Activated CD4-positive, alpha-beta T cell treated with anti-CD3 and anti-CD28 coated beads for 36 hours (primary cell): Measurements from ENCODE around the gene MTRF1. TPM values are rescaled to one million over a fixed set of nuclear protein-coding genes. Genes with fewer than 3 reads are reported as not detected.
A peak's percentile ranks its signal among the peaks of the same experiment; 100 is the strongest.

ENCODE experiments used
- ATAC-seq: fragments of 200-7000 bp; cut with Tn5 transposase; one replicate; pipeline ENCODE4 v1.10.0; 2021; ENCODE audit warnings: mild to moderate bottlenecking, moderate library complexity
- CTCF ChIA-PET: fragments of 350-600 bp; sonication (Branson Sonifier 250); formaldehyde crosslinking; loops from one replicate; lab custom pipeline; 2021; ENCODE audit warnings: antibody characterized with exemption; lab: Charles Lee
- POLR2A ChIA-PET: fragments of 350-600 bp; sonication (Branson Sonifier 250); formaldehyde crosslinking; loops from one replicate; lab custom pipeline; 2021; ENCODE audit warnings: antibody characterized with exemption, inconsistent platforms; lab: Charles Lee
- DNase-seq: peaks from one replicate; pipeline ENCODE4 v3.0.0-alpha.2; 2020
- H3K27ac Mint-ChIP-seq: one replicate; pipeline ENCODE4 v1.8.0; 2021; ENCODE audit warnings: mixed read lengths
- H3K27me3 Mint-ChIP-seq: one replicate; pipeline ENCODE4 v1.8.0; 2021; ENCODE audit warnings: mixed read lengths
- H3K36me3 Mint-ChIP-seq: one replicate; pipeline ENCODE4 v1.8.0; 2021; ENCODE audit warnings: low read depth, mixed read lengths
- H3K4me1 Mint-ChIP-seq: one replicate; pipeline ENCODE4 v1.8.0; 2021; ENCODE audit warnings: mixed read lengths
- H3K4me3 Mint-ChIP-seq: one replicate; pipeline ENCODE4 v1.8.0; 2021; ENCODE audit warnings: mild to moderate bottlenecking, moderate library complexity, mixed read lengths
- H3K9me3 Mint-ChIP-seq: one replicate; pipeline ENCODE4 v1.8.0; 2021; ENCODE audit warnings: low read depth, mixed read lengths
- intact Hi-C, 2 experiments: fragments of 100-400 bp; cut with DNase I in 1 of 2; cut with micrococcal nuclease in 1 of 2; formaldehyde crosslinking; loops; one replicate each; pipeline versions ENCODE4 v1.14.2 to v1.15.1; 2022 to 2024; cut with DNase I, micrococcal nuclease
- total RNA-seq, 2 experiments: library from RNA; stranded (reverse); gene quantifications; one replicate each; pipeline ENCODE4 v1.2.3, GENCODE V29; 2021

MTRF1 gene
- total RNA-seq, 2 experiments from 2014 or later: 19.7 to 22.1 TPM

GRCh38 chr13:41299316-41300094 is 36.1 kb upstream of the MTRF1 start:
- peaks cover 3% of the 10 kb centered on the region for H3K4me1 Mint-ChIP-seq
- no peaks in the 10 kb centered on the region for H3K27me3 Mint-ChIP-seq
- POLR2A ChIA-PET: interaction anchor here (0.6 kb wide), 1 partner anchor 270 kb away, joined by 4 read pairs; no protein-coding TSS in a partner anchor
- DNase-seq (no peak), ATAC-seq (no peak)
- no peak overlapping the region for H3K27ac Mint-ChIP-seq
- CTCF ChIA-PET: interaction anchor here (1.7 kb wide), 1 partner anchor 16 kb away, joined by 7 read pairs; no protein-coding TSS in a partner anchor
- H3K4me3 Mint-ChIP-seq: no peak overlapping the region
- H3K36me3 Mint-ChIP-seq: no peaks in the 10 kb centered on the region
- intact Hi-C loops: no loop called here
- no peaks in the 10 kb centered on the region for H3K9me3 Mint-ChIP-seq

- CTCF ChIA-PET: interaction anchor here (0.6 to 0.7 kb wide), 2 partner anchors 60 to 957 kb away, joined by 3 to 4 read pairs; no protein-coding TSS in a partner anchor
- Mint-ChIP-seq H3K36me3 (no peaks in the 10 kb centered on the region), H3K9me3 (peaks cover 2% of the 10 kb centered on the region), H3K4me3 (no peak overlapping the region), H3K27ac (no peak overlapping the region), H3K4me1 (peaks cover 3% of the 10 kb centered on the region), H3K27me3 (no peaks in the 10 kb centered on the region)
- no peak for DNase-seq
- intact Hi-C loops: no loop called here
- no peak for ATAC-seq
- POLR2A ChIA-PET: no interaction called here
Observed at GRCh38 chr13:41296879-41297646, 33.7 kb upstream of the MTRF1 start.

GRCh38 chr13:41295973-41296372 is 32.6 kb upstream of the MTRF1 start:
- Mint-ChIP-seq H3K4me1 (peaks cover 3% of the 10 kb centered on the region), H3K9me3 (peaks cover 2% of the 10 kb centered on the region), H3K27ac (no peak overlapping the region), H3K36me3 (peaks cover 4% of the 10 kb centered on the region), H3K27me3 (no peaks in the 10 kb centered on the region), H3K4me3 (no peak overlapping the region)
- DNase-seq (no peak), ATAC-seq (no peak)
- CTCF ChIA-PET: no interaction called here
- intact Hi-C loops: no loop called here
- POLR2A ChIA-PET: no interaction called here

- intact Hi-C loops: no loop called here
- Mint-ChIP-seq H3K36me3 (peaks cover 4% of the 10 kb centered on the region), H3K4me3 (no peak overlapping the region), H3K27me3 (no peaks in the 10 kb centered on the region), H3K27ac (no peak overlapping the region), H3K9me3 (peaks cover 2% of the 10 kb centered on the region), H3K4me1 (peaks cover 3% of the 10 kb centered on the region)
- ChIA-PET CTCF (no interaction called here), POLR2A (no interaction called here)
- DNase-seq (no peak), ATAC-seq (no peak)
Observed at GRCh38 chr13:41294914-41295313, 31.5 kb upstream of the MTRF1 start.

- intact Hi-C loops: no loop called here
- CTCF ChIA-PET: interaction anchor here (0.6 kb wide), 1 partner anchor 74 kb away, joined by 3 read pairs; no protein-coding TSS in a partner anchor
- no peaks in the 10 kb centered on the region for H3K27me3 Mint-ChIP-seq
Observed at GRCh38 chr13:41293272-41293671, 29.9 kb upstream of the MTRF1 start.

GRCh38 chr13:41291246-41291645 is 27.9 kb upstream of the MTRF1 start:
- Mint-ChIP-seq H3K27me3 (no peaks in the 10 kb centered on the region), H3K9me3 (peaks cover 2% of the 10 kb centered on the region), H3K27ac (no peak overlapping the region), H3K36me3 (peaks cover 8% of the 10 kb centered on the region), H3K4me1 (peaks cover 13% of the 10 kb centered on the region), H3K4me3 (no peak overlapping the region)
- ChIA-PET CTCF (interaction anchor here (1.1 kb wide), 1 partner anchor 15 kb away, joined by 3 read pairs; no protein-coding TSS in a partner anchor), POLR2A (no interaction called here)
- DNase-seq (no peak), ATAC-seq (no peak)
- intact Hi-C loops: no loop called here

More at GRCh38 chr13:41293272-41293671, 29.9 kb upstream of the MTRF1 start:
- ATAC-seq: no peak
- POLR2A ChIA-PET: no interaction called here
- no peaks in the 10 kb centered on the region for H3K4me1 Mint-ChIP-seq
- peaks cover 2% of the 10 kb centered on the region for H3K9me3 Mint-ChIP-seq
- no peak overlapping the region for H3K27ac Mint-ChIP-seq
- H3K4me3 Mint-ChIP-seq: no peak overlapping the region
- peaks cover 4% of the 10 kb centered on the region for H3K36me3 Mint-ChIP-seq
- no peak for DNase-seq

- Mint-ChIP-seq H3K4me3 (no peak overlapping the region), H3K27me3 (no peaks in the 10 kb centered on the region), H3K9me3 (peaks cover 2% of the 10 kb centered on the region), H3K36me3 (peaks cover 8% of the 10 kb centered on the region), H3K27ac (no peak overlapping the region), H3K4me1 (peaks cover 24% of the 10 kb centered on the region)
- intact Hi-C loops: no loop called here
- ChIA-PET POLR2A (no interaction called here), CTCF (no interaction called here)
- DNase-seq: no peak
- ATAC-seq: no peak
Observed at GRCh38 chr13:41289463-41289881, 26.1 kb upstream of the MTRF1 start.

- CTCF ChIA-PET: interaction anchor here (0.7 kb wide), 1 partner anchor 15 kb away, joined by 3 read pairs; no protein-coding TSS in a partner anchor
- ATAC-seq (peak; percentile 87), DNase-seq (no peak)
- Mint-ChIP-seq H3K4me3 (peak overlapping the region; percentile 40), H3K27ac (peak overlapping the region; percentile 68), H3K4me1 (peaks cover 24% of the 10 kb centered on the region), H3K9me3 (no peaks in the 10 kb centered on the region), H3K27me3 (no peaks in the 10 kb centered on the region), H3K36me3 (peaks cover 5% of the 10 kb centered on the region)
- intact Hi-C loops: loop anchor here in 1 of 2 experiments (1.0 kb wide), 1 partner anchor 25 kb away; the partner anchor contains the start of gene NAA16
- POLR2A ChIA-PET: interaction anchor here (0.5 kb wide), 1 partner anchor 158 kb away, joined by 6 read pairs; no protein-coding TSS in a partner anchor
Observed at GRCh38 chr13:41286370-41286769, 23.0 kb upstream of the MTRF1 start.

- Mint-ChIP-seq H3K4me1 (peaks cover 24% of the 10 kb centered on the region), H3K4me3 (no peak overlapping the region), H3K9me3 (no peaks in the 10 kb centered on the region), H3K36me3 (peaks cover 5% of the 10 kb centered on the region), H3K27ac (no peak overlapping the region), H3K27me3 (no peaks in the 10 kb centered on the region)
- ATAC-seq (peak; percentile 42), DNase-seq (no peak)
- intact Hi-C loops: no loop called here
- ChIA-PET CTCF (no interaction called here), POLR2A (interaction anchor here (0.6 kb wide), 1 partner anchor 14 kb away, joined by 3 read pairs; no protein-coding TSS in a partner anchor)
Observed at GRCh38 chr13:41284512-41285288, 21.3 kb upstream of the MTRF1 start.

GRCh38 chr13:41282129-41282571 is 18.8 kb upstream of the MTRF1 start:
- peaks cover 24% of the 10 kb centered on the region for H3K4me1 Mint-ChIP-seq
- H3K36me3 Mint-ChIP-seq: peaks cover 2% of the 10 kb centered on the region
- intact Hi-C loops: no loop called here
- H3K27me3 Mint-ChIP-seq: no peaks in the 10 kb centered on the region
- CTCF ChIA-PET: no interaction called here
- H3K27ac Mint-ChIP-seq: no peak overlapping the region
- POLR2A ChIA-PET: interaction anchor here (1.5 kb wide), 1 partner anchor 10 kb away, joined by 6 read pairs; no protein-coding TSS in a partner anchor
- no peaks in the 10 kb centered on the region for H3K9me3 Mint-ChIP-seq
- no peak overlapping the region for H3K4me3 Mint-ChIP-seq
- DNase-seq: no peak
- ATAC-seq: no peak
